DOHH2 (cell line): ENCODE results near the gene R3HDM4.
A peak's percentile ranks its signal among the peaks of the same experiment; 100 is the strongest.

Source experiments
- H3F3A ChIP-seq: fragments of 200-600 bp; sonication (generic), shearing (Covaris generic); 2 replicates; pipeline ENCODE4 v1.6.0; 2016; ENCODE audit warnings: antibody characterized with exemption, mild to moderate bottlenecking; ENCODE audit not compliant: control insufficient read depth, insufficient read depth
- H3K27ac ChIP-seq: fragments of 200-600 bp; sonication (generic); 2 replicates; pipeline ENCODE4 v1.5.1; 2014; ENCODE audit warnings: low read depth, mild to moderate bottlenecking, low read length, moderate library complexity
- H3K27me3 ChIP-seq: fragments of 200-600 bp; sonication (generic); 2 replicates; pipeline ENCODE4 v1.6.1; 2014; ENCODE audit warnings: mild to moderate bottlenecking, low read length, mixed read lengths; ENCODE audit not compliant: control insufficient read depth
- H3K36me3 ChIP-seq: fragments of 200-600 bp; sonication (generic); 2 replicates; pipeline ENCODE4 v1.6.1; 2014; ENCODE audit warnings: mild to moderate bottlenecking, low read length, moderate library complexity, mixed read lengths; ENCODE audit not compliant: control insufficient read depth
- H3K4me1 ChIP-seq: fragments of 200-600 bp; sonication (generic); 2 replicates; pipeline ENCODE4 v1.6.1; 2014; ENCODE audit warnings: mild to moderate bottlenecking, low read length, mixed read lengths; ENCODE audit not compliant: control insufficient read depth
- H3K4me2 ChIP-seq: fragments of 200-600 bp; sonication (generic); 2 replicates; pipeline ENCODE4 v1.6.0; 2014; ENCODE audit warnings: mild to moderate bottlenecking, low read length, moderate library complexity
- H3K4me3 ChIP-seq: fragments of 200-600 bp; sonication (generic); 2 replicates; pipeline ENCODE4 v1.5.1; 2014; ENCODE audit warnings: mild to moderate bottlenecking, low read length, mixed read lengths
- H3K79me2 ChIP-seq: fragments of 200-600 bp; sonication (generic); 2 replicates; pipeline ENCODE4 v1.6.1; 2014; ENCODE audit warnings: mild to moderate bottlenecking, low read length, mixed read lengths; ENCODE audit not compliant: control insufficient read depth
- H3K9me2 ChIP-seq: fragments of 200-600 bp; sonication (generic); replicated peaks from 2 replicates; pipeline ENCODE4 v1.6.1; 2014; ENCODE audit warnings: mild to moderate bottlenecking, low read length, mixed read lengths; ENCODE audit not compliant: control insufficient read depth
- H3K9me3 ChIP-seq: fragments of 200-600 bp; sonication (generic); 2 replicates; pipeline ENCODE4 v1.6.1; 2014; ENCODE audit warnings: antibody characterized with exemption, low read length, mixed read lengths; ENCODE audit not compliant: control insufficient read depth, insufficient read depth
- H4K20me1 ChIP-seq: fragments of 200-600 bp; sonication (generic); 2 replicates; pipeline ENCODE4 v1.6.0; 2014; ENCODE audit warnings: low read depth, mild to moderate bottlenecking, antibody characterized with exemption, low read length, moderate library complexity; ENCODE audit not compliant: control insufficient read depth, insufficient read depth
- EZH2phosphoT487 ChIP-seq: fragments of 200-600 bp; sonication (generic); IDR thresholded peaks from 2 replicates; pipeline ENCODE4 v1.6.1; 2017; ENCODE audit warnings: borderline replicate concordance, mild to moderate bottlenecking, antibody characterized with exemption, low read length, moderate library complexity, mixed read lengths
- TF ChIP-seq, protein P1 (sequence below): fragments of 200-600 bp; sonication (generic); IDR thresholded peaks from one replicate; pipeline ENCODE4 v1.5.1; 2014; ENCODE audit warnings: antibody characterized with exemption, mild to moderate bottlenecking, low read depth, low read length; ENCODE audit not compliant: poor library complexity, severe bottlenecking

The R3HDM4 gene

DNA sequence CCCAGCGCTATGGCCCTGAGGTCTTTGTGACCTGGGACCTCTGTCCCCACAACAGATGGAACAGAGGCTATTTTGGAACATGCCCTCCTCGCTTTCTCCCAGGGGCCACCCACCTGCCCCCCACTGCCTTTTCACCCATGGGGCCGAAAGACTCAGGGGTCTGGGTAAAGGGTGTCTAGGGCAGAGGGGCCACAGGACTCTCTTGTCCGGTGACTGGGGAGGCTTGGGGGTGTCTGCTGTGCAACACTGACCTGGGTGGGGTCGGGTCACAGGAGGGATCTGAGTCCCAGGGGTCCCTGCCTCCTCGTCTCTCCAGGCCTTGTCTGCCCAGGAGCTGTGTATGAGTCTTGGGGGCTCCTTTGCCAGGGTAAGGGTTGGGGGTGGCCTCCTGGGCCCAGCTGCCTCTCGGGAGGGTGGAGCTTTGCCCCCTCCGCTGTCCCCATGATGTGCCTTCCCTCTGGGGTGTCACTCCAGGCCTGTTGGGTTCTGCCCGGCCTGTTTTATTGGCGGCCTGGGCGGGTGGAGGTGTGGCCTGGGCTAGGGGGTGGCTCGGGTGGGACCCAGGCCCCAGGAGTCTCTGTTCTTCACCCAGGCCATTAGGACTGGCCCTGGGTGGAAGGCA is 14.9 kb upstream of the R3HDM4 start:
- no peak overlapping the region for H3K4me2 ChIP-seq
- no peak overlapping the region for H3K27ac ChIP-seq

DNA sequence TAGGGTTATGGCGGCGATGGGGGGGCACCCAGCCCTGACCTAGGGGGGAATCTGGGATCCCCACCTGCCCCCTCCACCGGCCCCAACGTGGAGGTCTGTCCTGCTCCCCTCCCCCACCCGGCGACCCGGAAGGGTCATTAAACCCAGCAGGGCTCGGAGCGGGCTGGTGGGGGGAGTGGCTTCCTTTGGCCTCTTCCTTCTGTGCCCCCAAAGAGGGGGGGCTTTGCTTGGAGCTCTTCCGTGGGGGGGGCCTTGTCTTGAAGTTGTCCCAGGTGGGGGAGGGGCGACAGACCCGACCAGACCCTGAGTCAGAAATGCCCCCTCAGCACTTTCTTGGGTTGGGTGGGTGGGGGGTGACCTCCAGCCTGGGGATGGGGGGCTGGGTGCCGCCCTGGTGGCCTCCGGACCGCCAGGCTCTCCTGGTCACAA is 14.3 kb upstream of the R3HDM4 start:
- H3K4me3 ChIP-seq, result no peak overlapping the region
- H3K79me2 ChIP-seq, result no peaks in the 10 kb centered on the region

More for the DNA sequence above, 14.9 kb upstream of the R3HDM4 start:
- TF ChIP-seq EZH2phosphoT487, result no peak
- TF ChIP-seq, protein P1, sequence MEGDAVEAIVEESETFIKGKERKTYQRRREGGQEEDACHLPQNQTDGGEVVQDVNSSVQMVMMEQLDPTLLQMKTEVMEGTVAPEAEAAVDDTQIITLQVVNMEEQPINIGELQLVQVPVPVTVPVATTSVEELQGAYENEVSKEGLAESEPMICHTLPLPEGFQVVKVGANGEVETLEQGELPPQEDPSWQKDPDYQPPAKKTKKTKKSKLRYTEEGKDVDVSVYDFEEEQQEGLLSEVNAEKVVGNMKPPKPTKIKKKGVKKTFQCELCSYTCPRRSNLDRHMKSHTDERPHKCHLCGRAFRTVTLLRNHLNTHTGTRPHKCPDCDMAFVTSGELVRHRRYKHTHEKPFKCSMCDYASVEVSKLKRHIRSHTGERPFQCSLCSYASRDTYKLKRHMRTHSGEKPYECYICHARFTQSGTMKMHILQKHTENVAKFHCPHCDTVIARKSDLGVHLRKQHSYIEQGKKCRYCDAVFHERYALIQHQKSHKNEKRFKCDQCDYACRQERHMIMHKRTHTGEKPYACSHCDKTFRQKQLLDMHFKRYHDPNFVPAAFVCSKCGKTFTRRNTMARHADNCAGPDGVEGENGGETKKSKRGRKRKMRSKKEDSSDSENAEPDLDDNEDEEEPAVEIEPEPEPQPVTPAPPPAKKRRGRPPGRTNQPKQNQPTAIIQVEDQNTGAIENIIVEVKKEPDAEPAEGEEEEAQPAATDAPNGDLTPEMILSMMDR, result no peak
- Histone ChIP-seq H3K4me3 (no peak overlapping the region), H3K36me3 (no peaks in the 10 kb centered on the region), H3K27me3 (peaks cover 36% of the 10 kb centered on the region), H3F3A (no peaks in the 10 kb centered on the region; the same call in 1 of the 2 replicates), H4K20me1 (peaks cover 11% of the 10 kb centered on the region; the same call in 1 of the 2 replicates), H3K79me2 (no peaks in the 10 kb centered on the region), H3K9me3 (no peaks in the 10 kb centered on the region), H3K4me1 (peaks cover 27% of the 10 kb centered on the region), H3K9me2 (no peaks in the 10 kb centered on the region)

DNA sequence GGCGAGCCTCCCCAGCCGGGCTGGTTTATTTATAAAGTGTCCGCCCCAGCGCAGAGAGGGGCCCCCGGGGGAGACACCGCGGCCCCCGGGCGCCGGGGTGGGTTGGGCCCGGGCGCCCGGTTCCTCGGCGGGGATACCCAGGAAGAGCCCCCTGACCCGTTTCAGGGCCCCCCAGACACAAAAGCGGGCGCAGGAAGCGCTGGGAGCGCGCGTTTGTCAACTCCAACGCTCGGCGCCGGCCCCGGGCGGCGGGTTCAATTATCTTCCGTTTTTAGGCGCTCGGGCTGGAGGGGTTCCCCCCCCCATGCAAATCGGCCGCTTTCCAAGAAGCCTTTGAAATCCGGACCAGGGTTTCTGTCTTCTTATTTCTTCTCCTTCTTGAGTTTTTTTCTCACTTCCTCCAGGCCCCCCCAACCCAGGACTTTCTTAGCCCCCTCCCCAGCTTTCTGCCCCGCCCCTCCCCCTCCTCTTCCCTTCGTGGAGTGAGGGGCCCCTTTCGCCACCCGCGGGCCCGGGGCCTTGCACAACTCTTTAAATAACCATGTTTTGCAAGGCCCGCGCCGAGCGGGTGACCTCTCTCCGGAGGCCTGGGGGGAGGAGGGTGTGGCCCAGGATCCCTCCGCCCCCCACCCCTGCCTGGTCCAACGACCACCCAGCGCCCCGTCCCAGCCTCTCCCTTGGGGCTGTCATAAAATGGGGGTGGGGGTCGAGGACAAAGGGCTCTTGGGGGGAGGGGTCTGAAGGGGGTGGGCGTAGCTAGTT is 13.8 kb upstream of the R3HDM4 start:
- H3K27me3 ChIP-seq, result peaks cover 37% of the 10 kb centered on the region
- H3F3A ChIP-seq, result no peaks in the 10 kb centered on the region; the same call in 1 of the 2 replicates
- H3K9me3 ChIP-seq, result no peaks in the 10 kb centered on the region
- peak overlapping the region; percentile 87 for H3K4me2 ChIP-seq
- no peaks in the 10 kb centered on the region for H3K36me3 ChIP-seq
- H3K4me3 ChIP-seq, result peak overlapping the region; percentile 76
- H3K79me2 ChIP-seq, result no peaks in the 10 kb centered on the region
- peaks cover 8% of the 10 kb centered on the region; the same call in 1 of the 2 replicates for H4K20me1 ChIP-seq
- H3K27ac ChIP-seq, result 0 out of 2 replicates have a peak overlapping the region, but pooled peaks have one; percentile 12
- H3K9me2 ChIP-seq, result no peaks in the 10 kb centered on the region
- TF ChIP-seq, protein P1, result no peak
- TF ChIP-seq EZH2phosphoT487, result no peak
- peaks cover 27% of the 10 kb centered on the region for H3K4me1 ChIP-seq

More for the DNA sequence above, 14.3 kb upstream of the R3HDM4 start:
- Histone ChIP-seq H4K20me1 (peaks cover 11% of the 10 kb centered on the region; the same call in 1 of the 2 replicates), H3K9me2 (no peaks in the 10 kb centered on the region), H3F3A (no peaks in the 10 kb centered on the region; the same call in 1 of the 2 replicates), H3K27ac (no peak overlapping the region), H3K9me3 (no peaks in the 10 kb centered on the region), H3K36me3 (no peaks in the 10 kb centered on the region), H3K4me1 (peaks cover 27% of the 10 kb centered on the region), H3K4me2 (peak overlapping the region; percentile 87), H3K27me3 (peaks cover 36% of the 10 kb centered on the region)
- TF ChIP-seq, protein P1, result no peak
- no peak for TF ChIP-seq EZH2phosphoT487
